ENCODE results near the gene ART1.

DNA sequence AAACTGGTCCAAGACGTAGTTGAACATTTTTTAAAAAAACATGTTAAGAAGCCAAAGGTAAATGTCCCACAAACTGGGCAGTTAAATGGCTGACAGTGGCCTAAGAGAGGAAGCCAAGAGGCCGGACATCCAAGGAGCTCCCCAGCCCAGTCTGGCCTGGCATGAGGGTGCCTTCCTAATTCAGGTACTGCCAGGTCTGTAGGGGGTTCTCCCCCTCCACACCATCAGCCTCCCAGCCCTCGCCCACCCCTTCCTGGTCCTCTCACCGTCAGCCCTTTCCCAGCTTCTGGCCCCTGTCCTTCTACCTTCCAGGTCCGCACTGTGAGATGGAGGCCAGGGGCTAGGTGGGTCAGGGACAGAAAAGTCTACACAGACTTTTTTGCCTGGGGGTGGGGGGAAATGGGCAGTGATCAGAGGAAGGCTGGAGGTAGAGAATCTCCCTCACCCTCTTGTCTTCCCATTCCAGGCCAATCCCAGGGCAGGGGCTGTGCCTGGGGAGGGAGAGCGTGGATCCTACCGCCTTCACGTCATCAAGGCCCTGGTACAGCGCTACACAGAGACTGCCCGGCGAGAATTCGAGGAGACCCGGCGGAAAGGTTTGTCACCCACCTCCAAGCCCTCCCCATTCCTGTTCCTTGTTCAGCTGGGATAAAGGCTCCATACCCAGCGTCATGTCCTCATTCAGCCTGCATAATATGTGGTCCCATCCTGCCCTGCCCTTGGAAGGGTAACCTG is 9.1 kb upstream of the ART1 start:
- TF ChIP-seq, protein P1, sequence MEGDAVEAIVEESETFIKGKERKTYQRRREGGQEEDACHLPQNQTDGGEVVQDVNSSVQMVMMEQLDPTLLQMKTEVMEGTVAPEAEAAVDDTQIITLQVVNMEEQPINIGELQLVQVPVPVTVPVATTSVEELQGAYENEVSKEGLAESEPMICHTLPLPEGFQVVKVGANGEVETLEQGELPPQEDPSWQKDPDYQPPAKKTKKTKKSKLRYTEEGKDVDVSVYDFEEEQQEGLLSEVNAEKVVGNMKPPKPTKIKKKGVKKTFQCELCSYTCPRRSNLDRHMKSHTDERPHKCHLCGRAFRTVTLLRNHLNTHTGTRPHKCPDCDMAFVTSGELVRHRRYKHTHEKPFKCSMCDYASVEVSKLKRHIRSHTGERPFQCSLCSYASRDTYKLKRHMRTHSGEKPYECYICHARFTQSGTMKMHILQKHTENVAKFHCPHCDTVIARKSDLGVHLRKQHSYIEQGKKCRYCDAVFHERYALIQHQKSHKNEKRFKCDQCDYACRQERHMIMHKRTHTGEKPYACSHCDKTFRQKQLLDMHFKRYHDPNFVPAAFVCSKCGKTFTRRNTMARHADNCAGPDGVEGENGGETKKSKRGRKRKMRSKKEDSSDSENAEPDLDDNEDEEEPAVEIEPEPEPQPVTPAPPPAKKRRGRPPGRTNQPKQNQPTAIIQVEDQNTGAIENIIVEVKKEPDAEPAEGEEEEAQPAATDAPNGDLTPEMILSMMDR (IDR thresholded peaks at IDR 0.05) = no peak
- no peak for TF ChIP-seq POLR2A (IDR thresholded peaks at IDR 0.05)
